OCI-LY3 (cell line): ENCODE data around the gene NRXN2.
A peak's percentile ranks its signal among the peaks of the same experiment; 100 is the strongest.

ENCODE experiments used
- H2AFZ ChIP-seq: fragments of 200-600, 300-600 bp; shearing (Covaris generic); 2 replicates; pipeline ENCODE4 v1.6.0; 2014; ENCODE audit warnings: antibody characterized with exemption, low read depth, low read length
- H3K27ac ChIP-seq: fragments of 200-600, 300-600 bp; sonication (generic); 2 replicates; pipeline ENCODE4 v1.5.1; 2014; ENCODE audit warnings: mild to moderate bottlenecking, low read length, moderate library complexity, mixed read lengths
- H3K27me3 ChIP-seq: fragments of 200-600, 300-600 bp; sonication (generic); 2 replicates; pipeline ENCODE4 v1.6.1; 2014; ENCODE audit warnings: low read depth, low read length, mixed read lengths
- H3K36me3 ChIP-seq: fragments of 200-600, 300-600 bp; sonication (generic); replicated peaks from 2 replicates; pipeline ENCODE3; 2014; ENCODE audit warnings: low read depth, low read length, mixed read lengths
- H3K4me1 ChIP-seq: fragments of 300-600, 200-600 bp; sonication (generic); 2 replicates; pipeline ENCODE4 v1.6.1; 2014; ENCODE audit warnings: low read length, mixed read lengths
- H3K4me2 ChIP-seq: fragments of 200-600, 300-600 bp; sonication (generic); 2 replicates; pipeline ENCODE4 v1.6.1; 2014; ENCODE audit warnings: low read length, mixed read lengths
- H3K4me3 ChIP-seq: fragments of 300-600, 200-600 bp; sonication (generic); 2 replicates; pipeline ENCODE4 v1.5.1; 2014; ENCODE audit warnings: antibody characterized with exemption, mild to moderate bottlenecking, low read length, moderate library complexity
- H3K79me2 ChIP-seq: fragments of 300-600, 200-600 bp; shearing (Covaris generic); 2 replicates; pipeline ENCODE4 v1.6.1; 2014; ENCODE audit warnings: mild to moderate bottlenecking, low read length, mixed read lengths
- H3K9ac ChIP-seq: fragments of 300-600, 200-600 bp; shearing (Covaris generic); 2 replicates; pipeline ENCODE4 v1.6.0; 2014; ENCODE audit warnings: mild to moderate bottlenecking, low read length, moderate library complexity
- H3K9me3 ChIP-seq: fragments of 200-600, 300-600 bp; shearing (Covaris generic); 2 replicates; pipeline ENCODE4 v1.6.1; 2014; ENCODE audit warnings: low read length, mixed read lengths; ENCODE audit not compliant: insufficient read depth
- H4K20me1 ChIP-seq: fragments of 200-600, 300-600 bp; sonication (generic); 2 replicates; pipeline ENCODE4 v1.6.1; 2016; ENCODE audit warnings: low read length, mixed read lengths; ENCODE audit not compliant: insufficient read depth
- CTCF ChIP-seq: fragments of 200-600, 300-600 bp; sonication (generic); IDR thresholded peaks from 2 replicates; pipeline ENCODE4 v1.5.1; 2014; ENCODE audit warnings: antibody characterized with exemption, low read length, low read depth
- EZH2phosphoT487 ChIP-seq: fragments of 200-600 bp; shearing (Covaris generic); IDR thresholded peaks from 2 replicates; pipeline ENCODE4 v1.6.1; 2018; ENCODE audit warnings: antibody characterized with exemption, mixed run types, low read depth

Gene NRXN2

GRCh38 chr11:64631675-64632074, 91.3 kb downstream of the NRXN2 start:
- no peaks in the 10 kb centered on the region for H4K20me1 ChIP-seq
- peak overlapping the region; percentile 13; the same call in 1 of the 2 replicates for H3K4me2 ChIP-seq
- H3K79me2 ChIP-seq, result no peaks in the 10 kb centered on the region
- peaks cover 8% of the 10 kb centered on the region for H3K4me1 ChIP-seq
- no peak overlapping the region for H3K4me3 ChIP-seq
- no peak for TF ChIP-seq CTCF
- TF ChIP-seq EZH2phosphoT487, result no peak
- no peaks in the 10 kb centered on the region for H3K9me3 ChIP-seq
- no peaks in the 10 kb centered on the region for H3K36me3 ChIP-seq
- no peaks in the 10 kb centered on the region for H3K27me3 ChIP-seq
- H3K27ac ChIP-seq, result no peak overlapping the region
- peak overlapping the region; percentile 45; the same call in 1 of the 2 replicates for H2AFZ ChIP-seq
- no peak overlapping the region for H3K9ac ChIP-seq

GRCh38 chr11:64629796-64630562, 93.0 kb downstream of the NRXN2 start:
- Histone ChIP-seq H4K20me1 (no peaks in the 10 kb centered on the region), H3K36me3 (no peaks in the 10 kb centered on the region), H3K27ac (no peak overlapping the region), H3K27me3 (no peaks in the 10 kb centered on the region), H3K4me2 (no peak overlapping the region), H3K9me3 (no peaks in the 10 kb centered on the region), H3K79me2 (no peaks in the 10 kb centered on the region), H3K9ac (no peak overlapping the region), H3K4me3 (no peak overlapping the region), H2AFZ (no peak overlapping the region), H3K4me1 (peaks cover 14% of the 10 kb centered on the region)
- TF ChIP-seq CTCF (peak; percentile 24; the same call in 1 of the 2 replicates), EZH2phosphoT487 (no peak)

DNA sequence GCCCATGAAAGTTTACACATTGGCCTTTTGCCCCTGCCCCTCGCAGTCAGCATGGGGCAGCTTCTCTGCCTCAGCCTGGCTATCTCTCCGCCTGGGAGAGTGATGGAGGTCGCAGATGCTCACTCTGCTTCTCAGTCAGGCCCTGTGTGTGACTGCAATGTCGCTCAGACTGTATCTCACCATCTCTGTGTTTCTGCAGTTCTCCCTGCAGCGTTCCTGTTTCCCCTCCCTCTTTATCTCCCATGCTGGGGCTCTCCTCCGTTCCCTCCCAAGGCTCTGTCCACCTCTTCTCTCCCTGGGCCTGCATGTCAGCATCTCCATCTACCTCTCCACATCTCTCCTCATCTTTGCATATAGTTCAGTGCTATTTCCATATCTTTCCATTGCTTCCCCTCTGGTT, 93.9 kb downstream of the NRXN2 start:
- no peaks in the 10 kb centered on the region for H3K36me3 ChIP-seq
- H3K4me1 ChIP-seq, result peaks cover 20% of the 10 kb centered on the region
- H3K27ac ChIP-seq, result no peak overlapping the region
- TF ChIP-seq EZH2phosphoT487 (no peak), CTCF (no peak)
- no peaks in the 10 kb centered on the region for H3K79me2 ChIP-seq
- H3K4me2 ChIP-seq, result no peak overlapping the region
- no peaks in the 10 kb centered on the region for H3K27me3 ChIP-seq
- no peaks in the 10 kb centered on the region for H4K20me1 ChIP-seq
- no peak overlapping the region for H3K4me3 ChIP-seq
- no peak overlapping the region for H3K9ac ChIP-seq
- no peak overlapping the region for H2AFZ ChIP-seq
- H3K9me3 ChIP-seq, result no peaks in the 10 kb centered on the region

GRCh38 chr11:64628596-64628995, 94.4 kb downstream of the NRXN2 start:
- Histone ChIP-seq H4K20me1 (no peaks in the 10 kb centered on the region), H2AFZ (no peak overlapping the region), H3K36me3 (no peaks in the 10 kb centered on the region), H3K4me3 (no peak overlapping the region), H3K27ac (no peak overlapping the region), H3K79me2 (no peaks in the 10 kb centered on the region), H3K4me1 (peaks cover 20% of the 10 kb centered on the region), H3K27me3 (no peaks in the 10 kb centered on the region), H3K9ac (no peak overlapping the region), H3K4me2 (no peak overlapping the region), H3K9me3 (no peaks in the 10 kb centered on the region)
- TF ChIP-seq CTCF (no peak), EZH2phosphoT487 (no peak)
